Stimulated activated CD4-positive, alpha-beta T cell treated with anti-CD3 and anti-CD28 coated beads, Interleukin-2, amount 100 ng/mL, for 24 hours (primary cell): ENCODE results near the gene STRN4.

Experiments used
- DNase-seq, 2 donors: peaks; one replicate each; pipeline ENCODE4 v3.0.0-alpha.2; 2020

The STRN4 gene

DNA sequence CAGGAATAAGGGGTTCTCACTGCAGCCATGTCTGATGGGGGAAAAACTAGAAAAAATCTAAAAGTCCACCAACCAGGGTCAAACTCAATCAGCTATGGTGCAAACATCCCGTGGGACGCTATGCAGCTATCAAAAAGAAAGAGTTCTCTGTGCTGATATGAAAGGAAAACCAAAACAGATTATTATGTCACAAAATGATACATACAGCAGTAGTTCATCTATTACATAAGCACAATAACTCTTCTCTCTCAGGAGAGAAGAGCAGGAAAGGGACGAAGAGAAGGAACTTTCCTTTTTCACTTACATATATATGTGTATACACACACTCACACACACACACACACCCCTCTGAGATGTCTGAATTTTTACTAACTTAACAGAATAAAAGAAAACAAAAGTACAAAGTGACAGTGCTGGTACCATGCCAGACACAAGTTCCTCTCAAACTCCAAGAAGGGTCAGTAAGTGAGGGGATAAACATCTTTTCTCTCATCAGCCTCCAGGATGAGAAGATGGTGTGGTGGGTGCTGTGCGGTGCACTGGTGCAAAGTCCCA is 3.2 kb downstream of the STRN4 start:
- DNase-seq, result no peak

DNA sequence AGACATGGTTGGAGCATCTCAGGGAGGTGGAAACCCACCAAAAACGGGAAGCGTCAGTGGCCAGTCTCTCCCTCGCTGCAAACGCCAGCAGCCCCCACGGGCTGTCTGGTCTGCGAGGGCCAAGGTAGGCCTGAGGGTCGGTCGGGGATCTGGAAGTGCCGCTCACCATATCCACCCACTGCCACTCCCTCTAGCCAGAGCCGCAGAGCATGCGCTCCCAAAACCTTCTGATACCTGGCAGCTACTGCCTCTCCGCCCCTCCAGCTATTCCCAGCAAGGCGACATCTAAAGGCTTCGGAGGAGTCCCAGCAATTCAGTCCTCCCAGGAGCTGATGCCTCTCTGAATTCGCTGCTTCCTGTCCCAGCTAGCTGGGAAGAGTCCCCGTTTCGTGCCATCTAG is 4.8 kb downstream of the STRN4 start:
- no peak for DNase-seq

DNA sequence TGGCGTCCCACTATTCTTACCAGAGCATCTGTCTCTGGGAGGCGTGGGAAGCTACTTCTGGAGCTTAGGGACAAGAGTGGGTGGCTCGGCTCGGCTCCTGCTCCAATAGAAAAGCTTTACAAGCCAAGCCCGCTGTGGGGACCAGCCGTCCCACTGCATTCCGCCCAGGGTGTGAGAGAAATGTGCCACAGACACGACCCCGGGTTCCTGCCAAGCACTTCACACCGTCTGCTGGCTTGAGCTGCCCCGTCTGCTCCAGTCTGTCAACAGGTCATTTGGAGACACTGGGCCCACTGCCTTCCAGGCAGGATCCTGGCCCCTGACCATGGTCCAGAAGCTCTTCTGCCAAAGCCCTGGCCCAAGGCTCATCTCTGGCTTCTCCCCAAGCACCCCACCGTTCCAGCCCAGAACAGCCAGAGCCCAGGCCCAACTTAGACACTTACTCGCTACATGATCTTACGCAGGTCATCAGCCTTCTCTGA is 6.9 kb downstream of the STRN4 start:
- DNase-seq, result no peak

DNA sequence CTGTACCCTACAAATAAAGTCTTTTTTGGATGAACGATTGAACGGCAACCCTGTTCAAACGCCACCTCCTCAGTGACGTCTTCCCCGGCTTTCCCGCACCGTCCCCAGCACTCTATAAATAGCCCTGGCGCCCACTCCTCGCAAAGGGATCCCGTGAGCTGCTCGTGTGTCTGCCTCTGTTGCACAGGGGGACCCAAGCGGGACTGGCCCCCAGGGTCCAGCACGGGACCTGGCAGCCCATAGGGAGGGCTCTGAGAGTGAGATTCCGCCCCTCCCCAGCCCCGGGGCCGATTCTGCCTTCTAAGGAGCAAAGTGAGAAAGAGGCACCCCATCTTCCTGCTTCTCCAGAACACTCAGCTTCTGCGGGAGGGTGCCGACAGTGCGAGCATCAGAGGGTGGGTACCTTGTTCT is 8.5 kb downstream of the STRN4 start:
- DNase-seq, result no peak

DNA sequence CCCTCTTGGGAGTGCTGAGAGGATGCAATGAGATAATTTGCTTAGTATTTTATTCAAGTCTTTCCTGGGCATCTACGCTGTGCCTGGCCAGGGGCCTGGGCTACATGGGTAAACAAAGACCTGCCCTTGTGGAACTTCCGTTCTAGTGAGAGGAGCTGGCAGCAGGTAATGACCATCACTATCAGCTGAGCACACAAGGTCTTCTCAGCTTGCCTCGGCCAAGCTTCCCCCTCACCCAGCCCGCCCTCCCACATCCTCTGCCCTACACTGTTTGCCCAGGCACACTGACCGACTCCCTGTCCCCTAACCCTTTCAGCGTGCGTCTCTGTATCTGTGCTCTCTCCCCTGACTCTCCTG is 9.0 kb downstream of the STRN4 start:
- DNase-seq, result no peak

DNA sequence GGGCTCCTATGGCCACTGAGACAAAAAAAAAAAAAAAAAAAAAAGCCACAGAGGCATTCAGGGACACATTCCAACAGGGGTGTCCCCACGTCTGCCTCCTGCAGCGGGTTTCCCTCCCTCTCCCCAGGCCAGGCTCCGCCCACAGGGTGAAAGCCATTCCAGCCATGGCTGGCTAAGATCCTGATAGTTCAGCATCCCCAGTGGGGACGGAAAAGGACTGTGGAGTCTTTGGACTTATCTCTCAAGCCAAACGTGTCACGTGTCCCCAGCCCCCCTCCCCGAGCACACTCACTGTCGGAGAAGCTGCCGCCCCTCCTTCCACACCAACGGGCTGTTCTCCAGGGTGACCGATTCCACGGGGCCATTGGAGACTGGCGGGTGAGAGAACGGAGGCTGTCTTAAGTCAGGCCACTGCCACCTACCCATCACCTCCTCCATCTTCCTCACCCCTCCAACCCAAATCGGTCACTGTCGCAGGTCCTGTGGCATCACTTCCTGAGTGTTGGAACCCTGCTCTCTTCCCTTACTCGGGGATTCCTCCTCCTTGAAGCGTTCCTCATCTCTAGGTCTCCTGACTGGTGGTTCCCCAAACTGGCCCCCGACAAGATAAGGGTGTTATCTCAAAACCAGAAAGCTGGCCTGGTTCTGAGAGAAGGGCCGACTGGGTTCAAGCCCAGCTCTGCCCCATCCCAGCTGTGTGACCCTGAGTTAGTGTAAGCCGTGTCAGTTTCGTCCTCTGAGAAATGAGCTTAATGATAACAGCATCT is 9.5 kb downstream of the STRN4 start:
- no peak for DNase-seq

DNA sequence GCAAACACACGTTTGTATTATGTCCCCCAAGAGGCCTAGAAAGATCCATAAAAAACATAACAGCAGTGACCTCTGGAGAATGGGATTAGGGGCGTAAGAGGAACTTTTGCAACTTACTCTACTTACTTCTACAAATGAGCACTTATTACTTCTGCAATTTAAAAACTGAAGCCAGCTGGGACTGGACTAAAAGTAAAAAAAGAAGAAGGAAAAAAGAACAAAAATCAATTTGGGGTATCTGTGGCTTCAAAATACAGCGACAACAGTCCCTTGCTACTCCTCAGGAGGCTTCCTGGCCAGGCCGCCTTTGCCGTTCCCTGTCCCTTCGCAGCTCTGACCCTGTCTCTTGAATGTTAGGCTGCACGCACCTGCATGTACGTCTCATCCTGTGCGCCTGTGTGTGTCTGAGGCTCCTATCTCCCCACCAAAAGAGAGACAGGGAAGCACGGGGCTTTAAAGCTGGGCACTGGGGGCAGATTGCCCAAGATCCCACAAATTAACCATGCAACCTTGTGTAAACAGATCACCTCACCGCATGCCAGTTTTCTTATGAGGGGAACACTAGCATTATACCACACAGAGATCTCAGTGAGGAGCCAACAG is 12.5 kb downstream of the STRN4 start:
- no peak for DNase-seq

DNA sequence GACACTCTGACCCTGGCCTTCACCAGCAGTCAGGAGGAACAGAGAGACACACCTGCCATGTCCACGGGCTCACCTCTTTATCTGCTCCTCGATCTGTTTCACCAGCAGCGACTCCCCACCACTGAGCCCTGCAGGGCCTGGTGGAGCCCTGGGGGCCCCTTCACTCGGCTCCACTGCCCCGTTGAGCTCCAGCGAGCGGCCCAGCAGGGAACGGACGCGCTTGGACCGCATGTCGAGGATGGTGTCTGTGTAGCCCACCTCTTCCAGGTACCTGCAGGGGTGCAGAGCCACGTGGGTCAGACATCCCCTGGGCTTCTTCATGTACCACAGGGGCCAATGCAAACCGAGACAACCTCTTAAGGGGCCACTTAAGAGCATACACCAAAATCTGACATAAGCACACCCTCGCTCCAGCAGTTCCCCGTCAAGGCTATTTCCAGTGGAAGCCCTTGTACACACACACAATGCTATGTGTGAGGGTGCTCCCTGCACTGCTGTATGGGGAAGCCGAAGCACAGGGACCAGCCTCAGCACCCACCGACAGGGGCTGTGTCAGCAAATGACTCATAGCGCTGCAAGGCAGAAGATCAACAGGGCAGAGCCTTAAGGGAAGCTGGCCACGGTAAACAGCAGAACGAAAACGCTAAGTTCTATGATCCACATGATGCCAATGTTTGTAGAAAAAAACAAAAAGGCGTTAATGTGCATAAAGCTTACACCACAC is 13.1 kb downstream of the STRN4 start:
- DNase-seq, result no peak

DNA sequence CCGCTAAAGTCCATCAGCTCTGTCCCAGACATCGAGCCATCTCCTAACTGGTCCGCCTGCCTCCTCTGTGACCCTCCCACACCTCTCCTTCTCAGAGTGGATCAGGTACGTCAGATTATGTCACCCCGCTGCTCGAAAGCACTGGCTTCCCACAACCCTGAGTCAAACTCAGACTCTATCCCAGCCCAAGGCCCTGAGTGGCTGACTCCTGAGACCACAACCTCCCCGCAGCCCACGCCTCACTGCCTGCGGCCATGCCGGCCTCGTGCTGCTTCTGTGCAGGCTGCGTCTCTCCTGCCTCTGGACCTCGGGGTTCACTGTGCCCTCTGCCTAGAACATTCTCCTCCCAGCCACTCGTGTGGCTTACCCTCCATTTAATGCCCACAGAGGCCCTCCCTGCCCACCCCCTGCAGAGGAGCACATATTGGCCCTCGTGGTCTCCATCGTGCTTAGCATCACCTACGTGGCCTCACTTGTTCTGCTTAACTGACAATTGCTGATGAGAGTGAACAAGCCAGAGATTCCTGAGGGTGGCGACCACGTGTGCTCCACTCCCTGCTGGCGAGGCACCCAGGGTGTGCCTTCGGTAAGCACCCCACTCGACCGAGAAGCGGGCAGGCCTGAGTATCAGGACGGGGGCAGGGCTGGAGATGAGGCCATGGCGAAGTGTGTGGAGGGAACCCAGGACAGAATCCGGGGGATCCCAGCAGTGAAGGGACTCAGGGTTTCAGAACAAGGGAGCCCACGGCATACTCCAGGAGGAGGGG is 13.9 kb downstream of the STRN4 start:
- no peak for DNase-seq

DNA sequence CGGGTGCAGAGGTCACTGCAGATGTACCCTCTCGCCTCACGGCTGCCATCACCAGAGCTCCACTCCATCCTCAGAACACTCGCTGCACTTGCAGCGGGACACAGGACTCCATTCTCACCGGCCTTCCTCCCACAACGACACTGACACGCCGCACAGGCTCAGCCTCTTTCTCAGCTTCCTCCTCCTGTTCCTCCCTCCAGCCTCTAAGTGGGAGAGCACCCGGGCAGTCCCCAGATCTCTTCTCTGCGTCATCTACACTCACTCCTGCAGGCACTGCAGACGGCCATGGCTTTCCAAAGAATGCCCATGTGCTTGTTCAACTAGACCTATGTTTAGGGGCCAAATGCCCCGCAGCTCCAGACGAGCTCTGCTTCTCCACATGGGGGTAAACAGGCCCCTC is 14.7 kb downstream of the STRN4 start:
- DNase-seq, result no peak

DNA sequence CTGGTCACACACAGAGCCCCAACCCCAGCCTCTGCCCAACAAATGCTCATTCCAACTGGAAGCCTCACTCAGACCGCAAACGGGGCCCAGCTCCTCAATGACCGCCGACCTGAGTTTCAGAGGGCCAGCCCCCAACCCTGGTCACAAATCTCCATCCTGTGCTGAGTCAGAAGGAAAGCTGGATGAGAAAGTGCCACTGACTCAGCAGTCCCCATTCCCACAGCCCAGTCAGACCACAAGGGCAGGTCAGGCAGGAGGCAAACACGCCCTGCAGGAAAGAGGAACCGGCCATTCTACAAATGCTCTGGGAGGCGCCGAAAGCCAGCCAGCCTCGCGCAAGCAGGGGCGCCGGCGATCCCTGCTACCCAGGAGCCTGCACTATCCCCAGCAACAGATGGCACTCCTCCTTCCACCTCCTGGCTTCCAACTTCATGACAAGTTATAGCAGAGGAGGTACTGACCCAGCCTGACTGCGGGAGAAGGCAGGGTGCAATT is 15.2 kb downstream of the STRN4 start:
- no peak for DNase-seq

DNA sequence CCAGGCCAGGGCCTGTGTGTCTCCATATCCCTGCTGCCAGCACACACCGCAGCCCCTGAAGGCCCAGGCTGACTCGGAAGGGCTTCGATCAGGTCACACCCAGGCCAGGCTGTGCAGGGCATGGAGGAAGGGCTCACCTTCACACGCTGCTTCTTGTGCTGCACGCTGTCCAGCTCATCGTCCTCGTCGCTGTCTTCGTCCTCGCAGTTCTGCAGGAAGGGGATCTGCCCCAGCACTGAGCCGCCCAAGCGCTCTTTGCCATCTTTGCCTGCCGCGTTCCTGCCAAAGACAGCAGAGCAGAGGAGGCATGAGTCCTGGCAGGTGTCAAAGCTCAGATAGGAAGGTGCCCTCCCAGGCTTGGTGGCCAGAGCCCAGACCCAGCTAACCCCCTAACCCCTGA is 15.7 kb downstream of the STRN4 start:
- DNase-seq, result no peak

DNA sequence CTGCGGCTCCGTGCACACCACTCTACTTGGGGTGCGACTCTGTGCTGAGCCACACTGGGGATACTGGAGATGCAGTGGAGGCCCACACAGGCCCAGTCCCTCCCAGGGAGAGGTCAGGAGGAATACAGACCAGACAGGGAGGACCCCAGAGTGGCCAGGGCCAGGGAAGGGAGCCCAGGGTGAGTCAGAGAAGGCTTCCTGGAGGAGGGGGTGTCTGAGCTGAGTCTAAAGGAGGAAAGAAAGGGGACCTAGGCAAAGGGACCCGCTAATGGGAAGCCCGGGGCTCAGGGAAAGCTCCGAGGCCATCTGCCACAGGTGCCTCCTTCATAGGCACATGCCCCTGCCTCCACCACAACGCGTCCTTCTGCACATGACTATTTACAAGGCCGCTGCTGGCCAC is 16.1 kb downstream of the STRN4 start:
- DNase-seq, result no peak

DNA sequence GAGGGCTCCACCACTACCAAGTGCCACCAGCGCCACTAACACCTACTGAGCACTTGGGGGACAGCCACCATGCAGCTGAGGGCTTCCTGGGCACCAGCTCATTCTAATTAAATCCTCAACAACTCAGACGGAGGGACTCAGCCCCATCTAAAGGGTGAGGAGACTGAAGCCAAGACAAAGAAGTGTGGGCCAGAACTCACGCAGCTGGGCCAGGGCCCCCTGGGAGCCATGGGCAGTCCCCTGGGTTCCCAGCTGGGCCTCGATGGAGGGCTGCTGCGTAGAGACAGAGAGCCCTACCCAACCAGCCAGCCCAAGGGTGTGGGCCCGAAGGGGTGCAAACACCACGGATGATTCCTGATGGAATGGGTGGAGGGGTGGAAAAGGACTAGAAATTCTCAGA is 16.6 kb downstream of the STRN4 start:
- no peak for DNase-seq

DNA sequence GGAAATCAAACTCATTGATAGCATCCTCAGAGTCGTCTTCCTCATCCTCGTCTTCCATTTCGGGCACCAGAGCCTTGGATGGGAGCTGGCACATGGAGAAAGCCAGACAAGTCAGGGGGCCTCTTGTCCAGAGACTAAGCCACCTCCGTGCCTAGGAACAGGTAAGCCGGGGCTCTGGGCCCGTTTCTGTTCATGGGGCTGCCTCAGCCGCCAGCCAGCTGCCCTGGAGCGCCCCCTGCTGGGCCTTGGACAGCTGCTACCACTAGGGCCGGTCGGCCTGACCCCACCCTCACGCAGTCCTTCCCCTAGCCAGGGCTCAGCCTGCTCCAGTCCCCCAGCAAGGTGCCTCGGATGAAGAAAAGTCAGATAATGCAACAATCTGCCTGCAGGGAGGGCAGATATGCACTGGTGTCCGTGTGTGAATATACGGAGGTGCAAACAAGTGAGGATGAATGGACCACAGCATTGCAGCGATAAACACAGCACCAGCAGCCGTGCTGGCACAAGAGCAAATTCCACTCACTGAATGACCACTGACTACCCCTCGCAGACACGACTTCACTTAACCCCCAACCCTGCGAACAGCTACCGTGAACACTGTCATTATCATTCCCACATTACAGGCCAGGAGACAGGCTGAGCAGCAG is 17.4 kb downstream of the STRN4 start:
- DNase-seq, result peak; percentile 84 to 87

DNA sequence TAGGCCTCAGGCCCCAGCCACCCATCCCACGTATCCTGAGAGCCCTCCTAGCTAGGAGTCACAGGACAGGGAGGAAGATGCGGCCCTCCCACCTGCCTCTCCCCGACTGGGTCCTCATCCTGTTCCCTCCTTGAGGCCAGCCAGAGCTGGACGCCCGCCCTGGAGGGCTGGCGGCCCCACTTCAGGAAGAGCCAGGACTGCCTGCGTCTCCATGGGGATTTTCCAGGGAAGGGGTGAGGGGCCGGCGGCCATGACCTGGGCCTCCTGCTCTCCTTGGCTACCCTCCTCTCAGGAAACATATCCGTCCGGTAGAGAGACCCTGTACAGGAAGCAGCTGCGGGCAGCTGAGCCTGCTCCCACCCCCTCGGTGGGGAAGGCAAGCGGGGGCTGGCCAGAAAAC is 18.0 kb downstream of the STRN4 start:
- no peak for DNase-seq

DNA sequence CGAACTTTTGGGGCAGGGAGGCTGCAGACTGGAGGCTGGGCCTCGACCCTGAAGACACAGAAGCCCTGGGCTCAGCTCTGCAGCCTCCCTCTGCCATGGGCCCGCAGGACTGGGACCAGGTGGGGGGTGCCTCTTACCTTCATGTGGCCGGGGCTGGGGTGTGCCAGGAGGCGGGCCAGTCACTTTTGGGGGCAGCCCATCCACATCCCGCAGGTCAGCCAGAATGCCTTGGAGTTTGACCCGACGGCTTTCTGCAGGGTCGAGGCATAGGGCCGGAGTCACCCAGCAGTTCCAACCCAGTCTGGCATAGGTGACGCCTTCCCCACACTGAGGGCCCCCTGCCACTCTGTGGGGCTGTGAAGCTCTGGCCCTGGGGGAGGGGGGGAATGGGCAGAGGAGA is 18.5 kb downstream of the STRN4 start:
- DNase-seq, result no peak

DNA sequence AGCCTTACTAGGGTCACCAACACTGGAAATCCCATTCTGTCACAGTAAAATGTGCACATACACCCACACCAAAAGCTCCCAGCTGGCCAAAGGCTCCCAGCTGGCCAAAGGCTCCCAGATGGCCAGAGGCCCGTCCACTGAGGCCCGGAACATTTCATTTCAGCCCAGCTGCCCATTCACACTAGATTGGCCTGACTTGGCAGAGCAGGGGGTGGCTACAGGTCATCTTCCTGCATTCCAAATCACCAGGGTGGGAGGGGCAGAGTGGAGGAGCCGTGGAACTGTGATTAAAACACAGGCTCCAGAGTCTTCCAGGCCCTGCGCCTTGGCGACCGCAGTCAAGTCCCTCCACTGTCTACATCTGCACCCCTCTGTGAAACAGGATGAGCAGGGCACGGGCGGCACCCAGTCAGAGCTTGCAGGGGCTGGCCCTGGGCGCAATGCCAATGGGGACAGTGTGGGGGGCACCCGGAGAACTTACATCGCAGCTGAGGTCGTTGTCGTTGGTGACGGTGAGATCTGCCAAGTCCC is 19.2 kb downstream of the STRN4 start:
- DNase-seq, result no peak

DNA sequence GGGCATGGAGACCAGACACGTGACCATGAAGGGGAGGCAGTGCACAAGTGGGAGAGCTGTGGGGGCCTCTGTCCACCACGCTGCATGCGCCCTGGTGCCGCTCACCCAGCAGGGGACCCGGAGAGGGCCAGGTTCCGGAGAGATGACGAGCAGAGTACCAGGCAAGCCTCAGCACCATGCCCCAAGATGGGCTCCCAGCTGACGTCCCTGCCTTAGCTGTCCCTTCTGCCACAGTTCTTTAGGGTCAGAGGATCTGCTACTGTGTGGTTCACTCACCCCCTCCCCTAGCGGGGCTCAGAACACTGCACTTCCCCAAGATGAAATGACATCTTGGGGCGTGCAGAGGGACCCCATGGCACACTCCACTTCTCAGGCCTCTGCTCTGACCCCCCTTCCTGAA is 19.7 kb downstream of the STRN4 start:
- no peak for DNase-seq

DNA sequence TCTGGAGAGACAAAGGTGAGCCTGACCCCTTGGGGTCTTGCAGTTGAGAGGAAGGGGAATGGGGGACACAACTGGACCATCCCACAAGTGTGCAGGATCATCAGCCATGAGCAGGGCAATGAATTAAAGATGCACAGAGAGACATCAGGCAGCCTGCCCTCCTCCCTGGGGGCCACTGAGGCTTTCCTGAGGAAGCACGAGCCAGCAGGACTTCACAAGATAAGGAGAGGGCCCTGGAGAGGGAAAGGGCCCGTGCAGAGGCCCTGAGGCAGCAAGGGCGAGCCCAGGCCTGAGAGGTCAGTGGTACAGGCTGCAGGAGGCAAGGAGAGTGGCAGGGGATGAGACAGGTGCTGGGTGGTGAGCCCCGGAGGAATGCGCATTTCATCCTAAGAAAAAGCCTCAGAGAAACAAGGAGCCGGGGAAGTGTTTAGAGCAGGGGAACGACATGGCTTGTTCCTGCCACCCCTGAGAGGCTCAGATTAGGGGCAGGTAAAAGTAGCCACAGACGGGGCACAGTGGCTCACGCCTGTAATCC is 20.3 kb downstream of the STRN4 start:
- no peak for DNase-seq

DNA sequence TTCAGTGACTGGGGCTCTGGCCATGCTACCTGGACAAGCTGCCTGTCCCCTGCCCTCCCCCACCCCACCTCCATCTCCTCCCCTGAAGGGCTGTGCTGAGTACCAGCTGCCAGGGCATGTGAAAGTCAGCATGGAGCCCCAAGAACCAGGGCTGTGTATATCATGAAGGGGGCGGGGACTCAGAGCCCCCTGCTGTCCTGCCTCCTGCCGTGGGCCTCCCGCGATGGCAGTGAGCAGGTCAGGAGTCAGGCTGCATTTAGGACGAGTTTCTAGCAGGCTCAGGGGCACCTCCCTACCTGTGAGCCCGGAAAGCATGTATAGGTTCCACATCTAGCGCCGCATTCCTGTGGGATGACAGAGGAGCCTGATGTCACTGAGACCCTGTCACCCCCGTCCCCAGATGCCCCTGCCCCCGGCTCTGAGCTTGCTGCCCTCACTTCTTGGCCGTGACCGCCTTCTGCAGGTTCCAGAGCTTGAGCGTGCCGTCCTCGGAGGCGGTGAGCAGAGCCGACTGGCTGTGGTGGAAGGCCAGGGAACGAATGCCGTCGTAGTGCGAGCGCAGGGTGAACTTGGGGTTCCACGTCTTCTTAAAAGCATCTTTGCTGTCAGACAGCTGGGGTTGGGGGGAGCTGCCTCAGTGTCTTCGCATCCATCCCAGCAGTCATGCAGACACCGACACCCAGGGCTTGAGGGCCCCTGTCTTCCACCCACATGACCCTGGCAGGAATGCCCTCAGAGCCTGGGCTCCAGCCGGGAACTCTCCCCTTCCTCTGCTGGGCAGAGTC is 21.0 kb downstream of the STRN4 start:
- DNase-seq, result no peak
